Thoracic aorta (tissue), 2 donors: ENCODE data around the gene GTSE1. TPM values are rescaled to one million over a fixed set of nuclear protein-coding genes. Genes with fewer than 3 reads are reported as not detected.
A peak's percentile ranks its signal among the peaks of the same experiment; 100 is the strongest.

Experiments
- ATAC-seq: fragments of 150-250 bp; one replicate; pipeline ENCODE4 v1.8.0; 2017; ENCODE audit warnings: low read depth; ENCODE audit not compliant: insufficient number of reproducible peaks, low FRiP score
- DNase-seq: peaks from one replicate; pipeline ENCODE4 v3.0.0-alpha.2; 2020; ENCODE audit warnings: low spot score
- H3K27ac ChIP-seq, 2 donors: fragments of 200-600 bp; sonication (generic); 1 replicate in 1 of 2; 2 replicates in 1 of 2; pipeline ENCODE4 v1.5.1; 2016; ENCODE audit warnings: mild to moderate bottlenecking in 2 of 2, moderate library complexity in 2 of 2
- H3K27me3 ChIP-seq: fragments of 200-600 bp; sonication (generic); replicated peaks from 2 replicates; pipeline ENCODE4 v1.6.0; 2016; ENCODE audit warnings: mild to moderate bottlenecking; ENCODE audit not compliant: insufficient read depth
- H3K36me3 ChIP-seq: fragments of 200-600 bp; sonication (generic); one replicate; pipeline ENCODE4 v1.5.1; 2016
- H3K4me1 ChIP-seq, 2 donors: fragments of 200-600 bp; sonication (generic); 1 replicate in 1 of 2; 2 replicates in 1 of 2; pipeline versions ENCODE4 v1.5.1 to v1.6.0; 2016; ENCODE audit warnings: low read depth in 2 of 2, mild to moderate bottlenecking in 1 of 2; ENCODE audit not compliant: control insufficient read depth in 1 of 2
- H3K4me3 ChIP-seq: fragments of 200-600 bp; sonication (generic); 2 replicates; pipeline ENCODE4 v1.5.1; 2016; ENCODE audit warnings: mild to moderate bottlenecking
- H3K9me3 ChIP-seq: fragments of 200-600 bp; sonication (generic); 2 replicates; pipeline ENCODE4 v1.5.1; 2016
- CTCF ChIP-seq: fragments of 200-600 bp; sonication (generic); IDR thresholded peaks from one replicate; pipeline ENCODE4 v1.5.1; 2019; ENCODE audit warnings: antibody characterized with exemption
- total RNA-seq, 2 donors: library from RNA; depleted of rRNA; stranded (reverse); fragments of >200 nt; gene quantifications; one replicate each; pipeline versions ENCODE4 v1.1.0 to v1.2.3, GENCODE V29; 2016

GTSE1 gene
- total RNA-seq, 2 donors from 2014 or later = 0.41 to 0.92 TPM

GRCh38 chr22:46292732-46293131, 3.9 kb upstream of the GTSE1 start:
- no peak for TF ChIP-seq CTCF
- no peak for DNase-seq
- Histone ChIP-seq H3K4me1 (peaks cover 10 to 20% of the 10 kb centered on the region in 2 donors), H3K36me3 (peaks cover 35% of the 10 kb centered on the region), H3K27me3 (no peaks in the 10 kb centered on the region), H3K4me3 (no peak overlapping the region), H3K27ac (peak overlapping the region in 1 of 2 donors; percentile 41), H3K9me3 (no peaks in the 10 kb centered on the region)
- ATAC-seq = no peak

GRCh38 chr22:46293577-46294260, 3.0 kb upstream of the GTSE1 start:
- TF ChIP-seq CTCF = no peak
- Histone ChIP-seq H3K36me3 (peaks cover 35% of the 10 kb centered on the region), H3K4me1 (peaks cover 10 to 20% of the 10 kb centered on the region in 2 donors), H3K27me3 (no peaks in the 10 kb centered on the region), H3K9me3 (no peaks in the 10 kb centered on the region), H3K27ac (peak overlapping the region in 1 of 2 donors; percentile 41), H3K4me3 (no peak overlapping the region)
- ATAC-seq = no peak
- DNase-seq = no peak

GRCh38 chr22:46294784-46295183, 1.9 kb upstream of the GTSE1 start:
- H3K27me3 ChIP-seq = no peaks in the 10 kb centered on the region
- TF ChIP-seq CTCF = no peak
- peaks cover 28% of the 10 kb centered on the region for H3K36me3 ChIP-seq
- H3K4me3 ChIP-seq = no peak overlapping the region
- DNase-seq (no peak), ATAC-seq (no peak)
- H3K9me3 ChIP-seq = no peaks in the 10 kb centered on the region
- peaks cover 10 to 20% of the 10 kb centered on the region in 2 donors for H3K4me1 ChIP-seq
- H3K27ac ChIP-seq = no peak overlapping the region

GRCh38 chr22:46295277-46295971, 1.2 kb upstream of the GTSE1 start:
- TF ChIP-seq CTCF = no peak
- DNase-seq (no peak), ATAC-seq (no peak)
- Histone ChIP-seq H3K4me1 (peaks cover 10 to 20% of the 10 kb centered on the region in 2 donors), H3K27ac (peak overlapping the region; percentile 97 to 99), H3K4me3 (peak overlapping the region; percentile 92), H3K27me3 (no peaks in the 10 kb centered on the region), H3K9me3 (no peaks in the 10 kb centered on the region), H3K36me3 (peaks cover 23% of the 10 kb centered on the region)

- DNase-seq (no peak), ATAC-seq (no peak)
- no peaks in the 10 kb centered on the region for H3K27me3 ChIP-seq
- H3K27ac ChIP-seq = no peak overlapping the region
- H3K9me3 ChIP-seq = no peaks in the 10 kb centered on the region
- peak overlapping the region; percentile 92 for H3K4me3 ChIP-seq
- TF ChIP-seq CTCF = no peak
- peaks cover 10 to 20% of the 10 kb centered on the region in 2 donors for H3K4me1 ChIP-seq
- H3K36me3 ChIP-seq = peaks cover 10% of the 10 kb centered on the region
These were observed 612 bp downstream of the GTSE1 start for GRCh38 chr22:46297151-46297812.
